Right atrium auricular region (tissue), 2 donors: ENCODE data around the gene SDE2. TPM values are rescaled to one million over a fixed set of nuclear protein-coding genes. Genes with fewer than 3 reads are reported as not detected.

ENCODE experiments used
- DNase-seq: peaks from one replicate; pipeline ENCODE4 v3.0.0-alpha.2; 2019; ENCODE audit warnings: low spot score
- H3K27ac ChIP-seq, 2 donors: fragments of 200-600 bp; sonication (generic); 1 replicate in 1 of 2; 2 replicates in 1 of 2; pipeline ENCODE4 v1.5.1; 2016 to 2019
- H3K27me3 ChIP-seq, 2 donors: fragments of 200-600 bp; sonication (generic); one replicate each; pipeline versions ENCODE4 v1.5.1 to v1.6.0; 2017 to 2019
- H3K36me3 ChIP-seq: fragments of 200-600 bp; sonication (generic); one replicate; pipeline ENCODE4 v1.5.1; 2016
- H3K4me1 ChIP-seq, 2 donors: fragments of 200-600 bp; sonication (generic); one replicate each; pipeline versions ENCODE4 v1.5.1 to v1.6.0; 2017 to 2019
- H3K4me3 ChIP-seq, 2 donors: fragments of 200-600 bp; sonication (generic); 1 replicate in 1 of 2; 2 replicates in 1 of 2; pipeline ENCODE4 v1.5.1; 2017 to 2019; ENCODE audit warnings: mild to moderate bottlenecking in 1 of 2, moderate library complexity in 1 of 2
- H3K9me3 ChIP-seq, 2 donors: fragments of 200-600 bp; sonication (generic); one replicate each; pipeline ENCODE4 v1.5.1; 2019
- total RNA-seq, 2 donors: library from RNA; depleted of rRNA; stranded (reverse); fragments of >200 nt; gene quantifications; one replicate each; pipeline ENCODE4 v1.1.0, GENCODE V29; 2016
- TF ChIP-seq, protein P1 (sequence below), 2 donors: fragments of 200-600 bp; sonication (generic); IDR thresholded peaks; one replicate each; pipeline ENCODE4 v1.5.1; 2019; ENCODE audit warnings: antibody characterized with exemption in 2 of 2

SDE2 gene
- total RNA-seq, 2 donors from 2014 or later: 15.5 to 16.3 TPM

- Histone ChIP-seq H3K9me3 (no peaks in the 10 kb centered on the region), H3K36me3 (no peaks in the 10 kb centered on the region), H3K4me1 (peaks cover 0 to 13% of the 10 kb centered on the region in 2 donors), H3K27ac (no peak overlapping the region), H3K4me3 (no peak overlapping the region), H3K27me3 (no peaks in the 10 kb centered on the region)
- TF ChIP-seq, protein P1, sequence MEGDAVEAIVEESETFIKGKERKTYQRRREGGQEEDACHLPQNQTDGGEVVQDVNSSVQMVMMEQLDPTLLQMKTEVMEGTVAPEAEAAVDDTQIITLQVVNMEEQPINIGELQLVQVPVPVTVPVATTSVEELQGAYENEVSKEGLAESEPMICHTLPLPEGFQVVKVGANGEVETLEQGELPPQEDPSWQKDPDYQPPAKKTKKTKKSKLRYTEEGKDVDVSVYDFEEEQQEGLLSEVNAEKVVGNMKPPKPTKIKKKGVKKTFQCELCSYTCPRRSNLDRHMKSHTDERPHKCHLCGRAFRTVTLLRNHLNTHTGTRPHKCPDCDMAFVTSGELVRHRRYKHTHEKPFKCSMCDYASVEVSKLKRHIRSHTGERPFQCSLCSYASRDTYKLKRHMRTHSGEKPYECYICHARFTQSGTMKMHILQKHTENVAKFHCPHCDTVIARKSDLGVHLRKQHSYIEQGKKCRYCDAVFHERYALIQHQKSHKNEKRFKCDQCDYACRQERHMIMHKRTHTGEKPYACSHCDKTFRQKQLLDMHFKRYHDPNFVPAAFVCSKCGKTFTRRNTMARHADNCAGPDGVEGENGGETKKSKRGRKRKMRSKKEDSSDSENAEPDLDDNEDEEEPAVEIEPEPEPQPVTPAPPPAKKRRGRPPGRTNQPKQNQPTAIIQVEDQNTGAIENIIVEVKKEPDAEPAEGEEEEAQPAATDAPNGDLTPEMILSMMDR (IDR thresholded peaks at IDR 0.05): no peak
- DNase-seq: no peak
Measured at GRCh38 chr1:225945564-225945963, 53.6 kb downstream of the SDE2 start.

GRCh38 chr1:225944951-225945350 lies 54.2 kb downstream of the SDE2 start:
- H3K9me3 ChIP-seq: no peaks in the 10 kb centered on the region
- no peak overlapping the region for H3K27ac ChIP-seq
- TF ChIP-seq, protein P1 (IDR thresholded peaks at IDR 0.05): no peak
- H3K4me3 ChIP-seq: no peak overlapping the region
- no peak for DNase-seq
- peaks cover 0 to 15% of the 10 kb centered on the region in 2 donors for H3K4me1 ChIP-seq
- H3K36me3 ChIP-seq: no peaks in the 10 kb centered on the region
- no peaks in the 10 kb centered on the region for H3K27me3 ChIP-seq

DNA sequence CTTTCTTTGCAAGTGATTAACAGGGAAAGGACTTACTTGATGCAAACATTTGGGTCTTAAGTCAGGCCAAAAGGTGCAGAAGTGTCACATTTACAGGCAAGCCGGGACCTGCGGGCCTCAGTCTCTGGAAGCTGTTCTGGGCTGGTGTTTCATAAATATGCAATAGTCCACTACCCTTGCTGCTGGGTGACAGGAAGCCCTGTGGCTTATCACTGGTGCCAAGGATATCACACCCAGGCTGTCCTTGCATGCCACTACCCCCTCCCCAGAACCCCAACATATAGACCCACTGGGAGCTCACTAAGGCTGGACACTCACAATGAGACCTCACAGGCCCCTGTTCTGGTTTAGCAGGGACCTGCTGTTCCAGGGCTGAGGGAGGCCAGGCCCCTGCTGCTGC lies 54.8 kb downstream of the SDE2 start:
- TF ChIP-seq, protein P1 (IDR thresholded peaks at IDR 0.05): no peak
- H3K4me1 ChIP-seq: peaks cover 0 to 15% of the 10 kb centered on the region in 2 donors
- H3K27me3 ChIP-seq: no peaks in the 10 kb centered on the region
- H3K4me3 ChIP-seq: no peak overlapping the region
- H3K9me3 ChIP-seq: no peaks in the 10 kb centered on the region
- no peak overlapping the region for H3K27ac ChIP-seq
- DNase-seq: no peak
- H3K36me3 ChIP-seq: no peaks in the 10 kb centered on the region

- Histone ChIP-seq H3K27ac (no peak overlapping the region), H3K36me3 (no peaks in the 10 kb centered on the region), H3K4me3 (no peak overlapping the region), H3K9me3 (no peaks in the 10 kb centered on the region), H3K27me3 (no peaks in the 10 kb centered on the region), H3K4me1 (peaks cover 0 to 15% of the 10 kb centered on the region in 2 donors)
- TF ChIP-seq, protein P1 (IDR thresholded peaks at IDR 0.05): no peak
- no peak for DNase-seq
Measured at GRCh38 chr1:225943582-225943981, 55.6 kb downstream of the SDE2 start.

DNA sequence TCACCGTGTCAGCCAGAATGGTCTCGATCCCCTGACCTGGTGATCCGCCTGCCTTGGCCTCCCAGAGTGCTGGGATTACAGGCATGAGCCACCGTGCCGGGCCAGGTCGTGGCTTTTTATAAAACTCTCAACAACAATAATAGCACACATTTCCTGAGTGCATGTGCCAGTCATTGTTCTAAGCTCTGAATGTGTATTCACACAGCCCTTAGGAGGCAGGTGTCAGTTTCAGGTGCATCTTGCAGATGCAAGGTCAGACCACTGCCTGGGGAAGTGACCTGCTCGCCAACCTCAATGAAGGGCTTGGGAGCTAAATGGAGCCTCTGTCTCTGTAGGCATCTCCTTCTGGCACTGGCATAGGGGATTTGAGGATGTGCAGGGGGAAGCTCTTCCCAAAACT lies 56.6 kb downstream of the SDE2 start:
- Histone ChIP-seq H3K4me3 (no peak overlapping the region), H3K36me3 (no peaks in the 10 kb centered on the region), H3K4me1 (peaks cover 0 to 15% of the 10 kb centered on the region in 2 donors), H3K27ac (no peak overlapping the region), H3K27me3 (no peaks in the 10 kb centered on the region), H3K9me3 (no peaks in the 10 kb centered on the region)
- DNase-seq: no peak
- TF ChIP-seq, protein P1 (IDR thresholded peaks at IDR 0.05): no peak

GRCh38 chr1:225941942-225942222 lies 57.3 kb downstream of the SDE2 start:
- no peaks in the 10 kb centered on the region for H3K9me3 ChIP-seq
- TF ChIP-seq, protein P1 (IDR thresholded peaks at IDR 0.05): no peak

More at GRCh38 chr1:225941942-225942222, 57.3 kb downstream of the SDE2 start:
- no peaks in the 10 kb centered on the region for H3K27me3 ChIP-seq
- H3K4me3 ChIP-seq: no peak overlapping the region
- H3K27ac ChIP-seq: no peak overlapping the region
- no peak for DNase-seq
- peaks cover 0 to 15% of the 10 kb centered on the region in 2 donors for H3K4me1 ChIP-seq
- no peaks in the 10 kb centered on the region for H3K36me3 ChIP-seq
